Suprapubic skin (tissue), 4 donors: ENCODE results near the gene MLX.

Source experiments
- EP300 ChIP-seq: sonication (generic); formaldehyde crosslinking; IDR thresholded peaks from one replicate; pipeline ENCODE4 v1.6.1; 2017; ENCODE audit warnings: antibody characterized with exemption
- POLR2A ChIP-seq, 2 donors: fragments of 450-650 bp; IDR thresholded peaks; one replicate each; pipeline ENCODE4 v1.6.1; 2017; ENCODE audit warnings: antibody characterized with exemption in 2 of 2, mild to moderate bottlenecking in 2 of 2, moderate library complexity in 2 of 2
- POLR2AphosphoS5 ChIP-seq, 3 donors: sonication (generic); formaldehyde crosslinking; IDR thresholded peaks; one replicate each; pipeline ENCODE4 v1.6.1; 2017; ENCODE audit warnings: antibody characterized with exemption in 3 of 3
- TF ChIP-seq, protein P1 (sequence below), 2 donors: fragments of 200-600 bp in 1 of 2; fragments of 450-650 bp in 1 of 2; sonication (generic) in 1 of 2; IDR thresholded peaks; one replicate each; pipeline ENCODE4 v1.5.1; 2016 to 2019; ENCODE audit warnings: antibody characterized with exemption in 2 of 2, mild to moderate bottlenecking in 1 of 2, moderate library complexity in 1 of 2

DNA sequence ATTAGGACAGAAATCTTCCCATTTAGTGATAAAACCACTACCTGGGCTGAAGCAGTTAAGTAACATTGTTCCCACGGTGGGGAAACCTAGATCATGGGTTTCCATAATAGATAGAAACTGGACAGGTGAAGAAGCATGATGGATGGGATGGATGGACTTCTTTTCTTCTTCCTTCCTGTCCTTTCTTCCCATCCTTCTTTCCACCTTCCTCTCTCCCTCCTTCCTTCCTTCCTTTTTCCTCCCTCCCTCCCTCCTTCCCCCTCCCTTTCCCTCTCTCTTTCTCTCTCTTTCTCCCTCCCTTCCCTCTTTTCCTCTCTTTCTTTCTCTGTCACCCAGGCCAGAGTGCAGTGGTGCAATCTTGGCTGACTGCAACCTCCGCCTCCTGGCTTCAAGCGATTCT is 7.6 kb downstream of the MLX start:
- TF ChIP-seq, protein P1, sequence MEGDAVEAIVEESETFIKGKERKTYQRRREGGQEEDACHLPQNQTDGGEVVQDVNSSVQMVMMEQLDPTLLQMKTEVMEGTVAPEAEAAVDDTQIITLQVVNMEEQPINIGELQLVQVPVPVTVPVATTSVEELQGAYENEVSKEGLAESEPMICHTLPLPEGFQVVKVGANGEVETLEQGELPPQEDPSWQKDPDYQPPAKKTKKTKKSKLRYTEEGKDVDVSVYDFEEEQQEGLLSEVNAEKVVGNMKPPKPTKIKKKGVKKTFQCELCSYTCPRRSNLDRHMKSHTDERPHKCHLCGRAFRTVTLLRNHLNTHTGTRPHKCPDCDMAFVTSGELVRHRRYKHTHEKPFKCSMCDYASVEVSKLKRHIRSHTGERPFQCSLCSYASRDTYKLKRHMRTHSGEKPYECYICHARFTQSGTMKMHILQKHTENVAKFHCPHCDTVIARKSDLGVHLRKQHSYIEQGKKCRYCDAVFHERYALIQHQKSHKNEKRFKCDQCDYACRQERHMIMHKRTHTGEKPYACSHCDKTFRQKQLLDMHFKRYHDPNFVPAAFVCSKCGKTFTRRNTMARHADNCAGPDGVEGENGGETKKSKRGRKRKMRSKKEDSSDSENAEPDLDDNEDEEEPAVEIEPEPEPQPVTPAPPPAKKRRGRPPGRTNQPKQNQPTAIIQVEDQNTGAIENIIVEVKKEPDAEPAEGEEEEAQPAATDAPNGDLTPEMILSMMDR (IDR thresholded peaks at IDR 0.05) = no peak
- TF ChIP-seq POLR2A (IDR thresholded peaks at IDR 0.05) (no peak), EP300 (no peak), POLR2AphosphoS5 (IDR thresholded peaks at IDR 0.05) (no peak)
